Measurements from ENCODE around the gene APOB.

APOB gene

DNA sequence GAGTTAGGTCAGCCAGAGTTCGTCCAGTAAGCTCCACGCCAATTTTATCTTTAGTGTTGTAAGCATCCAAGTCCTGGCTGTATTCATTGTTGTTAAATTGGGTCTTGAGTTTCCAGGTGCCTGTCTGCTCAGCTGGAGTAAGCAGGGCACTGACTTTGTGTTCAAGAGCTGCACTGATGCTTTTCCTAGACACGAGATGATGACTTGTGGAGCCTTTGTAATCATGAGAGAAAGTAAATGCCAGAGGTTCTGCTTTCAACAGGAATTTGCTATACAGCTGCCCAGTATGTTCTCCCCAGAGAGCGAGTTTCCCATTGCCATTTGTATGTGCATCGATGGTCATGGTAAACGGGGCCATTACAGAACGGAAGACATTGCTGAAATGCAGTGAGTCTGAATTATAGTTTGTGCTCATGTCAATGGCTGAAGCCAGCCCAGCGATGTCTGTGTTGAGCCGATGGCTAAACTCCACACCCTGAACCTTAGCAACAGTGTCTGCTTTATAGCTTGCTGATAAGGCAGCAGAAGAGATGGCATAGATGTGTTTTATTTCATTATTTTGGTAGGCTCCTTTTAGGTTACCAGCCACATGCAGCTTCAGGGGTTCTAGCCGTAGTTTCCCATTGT lies 32.9 kb downstream of the APOB start:
- H3K9me3 ChIP-seq (ENCODE audit: control insufficient read depth, low read depth, low read length): no peaks in the 10 kb centered on the region
- no peak overlapping the region for H3K4me3 ChIP-seq (ENCODE audit: low read length)
- H3K27me3 ChIP-seq (ENCODE audit: control insufficient read depth, insufficient read depth, low read length): no peaks in the 10 kb centered on the region
- no peaks in the 10 kb centered on the region for H3K36me3 ChIP-seq (ENCODE audit: control insufficient read depth, low read depth, low read length)
- no peaks in the 10 kb centered on the region for H3K4me1 ChIP-seq (ENCODE audit: control insufficient read depth, low read depth, low read length)
- H3K27ac ChIP-seq (ENCODE audit: low read length): no peak overlapping the region
- no peak overlapping the region for H3K9ac ChIP-seq (ENCODE audit: low read length)

DNA sequence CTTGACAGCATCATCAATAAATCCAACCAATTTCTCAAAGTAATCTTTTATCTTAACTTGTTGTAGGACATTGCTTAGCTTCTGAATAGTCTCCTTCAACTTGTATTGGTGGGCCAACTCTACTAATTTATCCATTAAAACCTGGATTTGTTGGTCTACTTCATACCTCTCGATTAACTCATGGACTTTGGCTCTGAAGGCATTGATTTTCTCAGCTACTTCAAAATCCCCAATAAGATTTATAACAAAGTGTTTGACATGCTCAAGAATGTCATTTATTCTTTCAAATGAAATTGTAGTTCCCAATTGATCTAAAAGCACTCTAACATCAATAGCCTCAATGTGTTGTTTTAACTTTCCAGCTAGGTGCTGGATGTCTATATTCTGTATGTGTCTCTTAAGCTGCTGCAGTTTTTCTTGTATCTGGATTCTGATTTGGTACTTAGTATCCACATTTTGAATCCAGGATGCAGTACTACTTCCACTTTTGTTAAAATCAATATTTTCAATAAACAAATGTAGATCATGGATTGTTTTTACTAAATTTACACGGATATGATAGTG lies 34.1 kb downstream of the APOB start:
- H3K27ac ChIP-seq (ENCODE audit: low read length): no peak overlapping the region
- H3K9ac ChIP-seq (ENCODE audit: low read length): no peak overlapping the region
- H3K27me3 ChIP-seq (ENCODE audit: control insufficient read depth, insufficient read depth, low read length): no peaks in the 10 kb centered on the region
- no peak overlapping the region for H3K4me3 ChIP-seq (ENCODE audit: low read length)
- H3K4me1 ChIP-seq (ENCODE audit: control insufficient read depth, low read depth, low read length): no peaks in the 10 kb centered on the region
- H3K36me3 ChIP-seq (ENCODE audit: control insufficient read depth, low read depth, low read length): no peaks in the 10 kb centered on the region
- H3K9me3 ChIP-seq (ENCODE audit: control insufficient read depth, low read depth, low read length): no peaks in the 10 kb centered on the region

DNA sequence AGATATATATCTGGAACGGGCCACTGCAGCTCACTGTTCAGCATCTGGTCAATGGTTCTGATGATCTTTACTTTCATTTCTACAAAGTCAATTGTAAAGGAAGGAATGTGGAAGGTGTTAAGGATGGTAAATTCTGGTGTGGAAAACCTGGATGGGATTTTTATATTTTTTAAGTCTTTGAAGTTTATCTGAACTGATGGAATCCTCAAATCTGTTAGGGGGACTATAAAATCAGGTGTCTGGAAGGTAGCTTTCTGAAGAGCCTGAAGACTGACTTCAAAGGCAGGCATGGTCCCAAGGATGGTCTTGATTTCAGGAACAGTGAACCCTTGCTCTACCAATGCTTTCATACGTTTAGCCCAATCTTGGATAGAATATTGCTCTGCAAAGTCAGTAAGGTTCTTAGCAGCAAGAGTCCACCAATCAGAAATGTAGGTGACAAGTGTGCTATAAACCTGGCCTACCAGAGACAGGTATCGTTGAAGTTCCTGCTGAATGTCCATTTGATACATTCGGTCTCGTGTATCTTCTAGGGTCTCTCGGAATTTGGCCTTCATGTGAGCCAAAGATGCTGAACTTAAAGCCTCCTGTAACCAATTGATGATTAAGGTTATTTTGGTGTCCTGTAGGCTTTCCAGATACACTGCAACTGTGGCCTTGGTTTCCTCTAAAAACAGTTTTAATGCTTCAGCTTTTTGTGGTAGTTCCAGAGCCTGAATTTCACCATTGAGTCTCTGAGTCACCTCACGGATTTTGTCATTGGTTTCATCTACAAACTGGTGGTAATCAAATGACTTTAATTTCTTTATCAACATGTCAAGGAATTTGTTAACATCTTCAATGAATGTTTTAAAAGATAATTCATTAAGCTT lies 34.8 kb downstream of the APOB start:
- no peak overlapping the region for H3K4me3 ChIP-seq (ENCODE audit: low read length)
- no peaks in the 10 kb centered on the region for H3K27me3 ChIP-seq (ENCODE audit: control insufficient read depth, insufficient read depth, low read length)
- no peaks in the 10 kb centered on the region for H3K9me3 ChIP-seq (ENCODE audit: control insufficient read depth, low read depth, low read length)
- no peak overlapping the region for H3K27ac ChIP-seq (ENCODE audit: low read length)
- H3K9ac ChIP-seq (ENCODE audit: low read length): no peak overlapping the region
- no peaks in the 10 kb centered on the region for H3K4me1 ChIP-seq (ENCODE audit: control insufficient read depth, low read depth, low read length)
- no peaks in the 10 kb centered on the region for H3K36me3 ChIP-seq (ENCODE audit: control insufficient read depth, low read depth, low read length)

DNA sequence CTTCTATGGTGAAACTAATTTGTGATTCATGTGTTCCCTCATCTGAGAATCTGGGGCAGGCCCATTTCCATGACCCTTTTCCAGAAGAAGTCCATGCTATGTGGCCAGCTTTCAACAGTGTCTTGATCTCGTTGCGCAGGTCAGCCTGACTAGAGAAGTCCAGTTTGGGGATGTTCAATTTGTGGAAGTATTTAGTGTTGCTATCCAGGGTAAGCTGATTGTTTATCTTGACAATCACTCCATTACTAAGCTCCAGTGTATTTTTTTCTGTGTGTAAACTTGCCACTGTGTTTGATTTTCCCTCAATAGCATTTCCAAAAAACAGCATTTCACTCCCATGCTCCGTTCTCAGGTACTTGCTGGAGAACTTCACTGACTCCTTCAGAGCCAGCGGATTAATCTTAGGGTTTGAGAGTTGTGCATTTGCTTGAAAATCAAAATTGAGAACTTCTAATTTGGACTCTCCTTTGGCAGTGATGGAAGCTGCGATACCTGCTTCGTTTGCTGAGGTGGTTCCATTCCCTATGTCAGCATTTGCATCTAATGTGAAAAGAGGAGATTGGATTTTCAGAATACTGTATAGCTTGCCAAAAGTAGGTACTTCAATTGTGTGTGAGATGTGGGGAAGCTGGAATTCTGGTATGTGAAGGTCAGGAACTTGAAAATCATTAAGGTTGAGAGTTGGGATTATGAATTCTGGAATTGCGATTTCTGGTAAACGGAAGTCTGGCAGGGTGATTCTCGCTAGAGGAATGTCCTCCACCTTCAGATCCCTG lies 35.7 kb downstream of the APOB start:
- no peaks in the 10 kb centered on the region for H3K4me1 ChIP-seq (ENCODE audit: control insufficient read depth, low read depth, low read length)
- no peak overlapping the region for H3K9ac ChIP-seq (ENCODE audit: low read length)
- H3K4me3 ChIP-seq (ENCODE audit: low read length): no peak overlapping the region
- no peaks in the 10 kb centered on the region for H3K27me3 ChIP-seq (ENCODE audit: control insufficient read depth, insufficient read depth, low read length)
- no peaks in the 10 kb centered on the region for H3K36me3 ChIP-seq (ENCODE audit: control insufficient read depth, low read depth, low read length)
- H3K9me3 ChIP-seq (ENCODE audit: control insufficient read depth, low read depth, low read length): no peaks in the 10 kb centered on the region
- H3K27ac ChIP-seq (ENCODE audit: low read length): no peak overlapping the region

GRCh38 chr2:21007129-21008013 lies 36.5 kb downstream of the APOB start:
- Histone ChIP-seq H3K36me3 (ENCODE audit: control insufficient read depth, low read depth, low read length) (no peaks in the 10 kb centered on the region), H3K9me3 (ENCODE audit: control insufficient read depth, low read depth, low read length) (no peaks in the 10 kb centered on the region), H3K27me3 (ENCODE audit: control insufficient read depth, insufficient read depth, low read length) (no peaks in the 10 kb centered on the region), H3K27ac (ENCODE audit: low read length) (no peak overlapping the region), H3K9ac (ENCODE audit: low read length) (no peak overlapping the region), H3K4me3 (ENCODE audit: low read length) (no peak overlapping the region), H3K4me1 (ENCODE audit: control insufficient read depth, low read depth, low read length) (no peaks in the 10 kb centered on the region)

DNA sequence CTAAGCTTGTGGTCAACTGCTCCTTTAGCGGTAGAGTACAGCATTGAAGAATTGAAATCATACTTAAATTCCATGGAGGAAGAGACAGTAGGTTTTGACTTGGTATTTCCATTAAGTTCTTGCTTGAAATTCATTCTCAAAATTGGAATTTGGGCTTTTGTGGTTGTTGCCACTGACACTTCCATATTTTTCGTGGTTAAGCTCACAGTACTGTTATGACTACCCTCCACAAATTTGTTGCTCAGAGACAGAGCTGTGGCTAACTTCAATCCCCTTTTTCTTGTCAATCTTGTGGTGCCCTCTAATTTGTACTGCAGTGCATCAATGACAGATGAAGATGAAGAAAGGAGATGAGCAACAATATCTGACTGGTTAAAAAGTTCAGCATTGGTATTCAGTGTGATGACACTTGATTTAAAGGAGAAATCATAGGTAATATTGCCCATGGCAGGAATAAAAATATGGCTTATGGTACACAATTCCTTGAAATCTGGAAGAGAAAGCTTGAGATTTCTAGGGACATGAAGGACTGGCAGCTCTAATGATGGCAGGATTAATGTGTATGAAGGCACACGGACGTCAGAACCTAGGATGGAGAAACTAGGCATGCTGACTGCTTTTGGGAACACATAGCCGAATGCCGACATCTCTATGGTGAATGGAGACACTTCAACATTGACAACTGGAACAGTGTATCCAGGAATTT lies 37.3 kb downstream of the APOB start:
- Histone ChIP-seq H3K36me3 (ENCODE audit: control insufficient read depth, low read depth, low read length) (no peaks in the 10 kb centered on the region), H3K27ac (ENCODE audit: low read length) (no peak overlapping the region), H3K9ac (ENCODE audit: low read length) (no peak overlapping the region), H3K4me1 (ENCODE audit: control insufficient read depth, low read depth, low read length) (no peaks in the 10 kb centered on the region), H3K27me3 (ENCODE audit: control insufficient read depth, insufficient read depth, low read length) (no peaks in the 10 kb centered on the region), H3K9me3 (ENCODE audit: control insufficient read depth, low read depth, low read length) (no peaks in the 10 kb centered on the region), H3K4me3 (ENCODE audit: low read length) (no peak overlapping the region)

GRCh38 chr2:21005700-21006422 lies 38.0 kb downstream of the APOB start:
- H3K9ac ChIP-seq (ENCODE audit: low read length): no peak overlapping the region
- H3K27ac ChIP-seq (ENCODE audit: low read length): no peak overlapping the region
- no peaks in the 10 kb centered on the region for H3K27me3 ChIP-seq (ENCODE audit: control insufficient read depth, insufficient read depth, low read length)
- H3K4me1 ChIP-seq (ENCODE audit: control insufficient read depth, low read depth, low read length): no peaks in the 10 kb centered on the region
- H3K9me3 ChIP-seq (ENCODE audit: control insufficient read depth, low read depth, low read length): no peaks in the 10 kb centered on the region
- H3K36me3 ChIP-seq (ENCODE audit: control insufficient read depth, low read depth, low read length): no peaks in the 10 kb centered on the region
- no peak overlapping the region for H3K4me3 ChIP-seq (ENCODE audit: low read length)

- no peaks in the 10 kb centered on the region for H3K9me3 ChIP-seq (ENCODE audit: control insufficient read depth, low read depth, low read length)
- no peaks in the 10 kb centered on the region for H3K27me3 ChIP-seq (ENCODE audit: control insufficient read depth, insufficient read depth, low read length)
- H3K36me3 ChIP-seq (ENCODE audit: control insufficient read depth, low read depth, low read length): no peaks in the 10 kb centered on the region
- no peak overlapping the region for H3K27ac ChIP-seq (ENCODE audit: low read length)
- no peak overlapping the region for H3K4me3 ChIP-seq (ENCODE audit: low read length)
- H3K9ac ChIP-seq (ENCODE audit: low read length): no peak overlapping the region
- no peaks in the 10 kb centered on the region for H3K4me1 ChIP-seq (ENCODE audit: control insufficient read depth, low read depth, low read length)
These were observed 38.7 kb downstream of the APOB start for GRCh38 chr2:21005111-21005699.

DNA sequence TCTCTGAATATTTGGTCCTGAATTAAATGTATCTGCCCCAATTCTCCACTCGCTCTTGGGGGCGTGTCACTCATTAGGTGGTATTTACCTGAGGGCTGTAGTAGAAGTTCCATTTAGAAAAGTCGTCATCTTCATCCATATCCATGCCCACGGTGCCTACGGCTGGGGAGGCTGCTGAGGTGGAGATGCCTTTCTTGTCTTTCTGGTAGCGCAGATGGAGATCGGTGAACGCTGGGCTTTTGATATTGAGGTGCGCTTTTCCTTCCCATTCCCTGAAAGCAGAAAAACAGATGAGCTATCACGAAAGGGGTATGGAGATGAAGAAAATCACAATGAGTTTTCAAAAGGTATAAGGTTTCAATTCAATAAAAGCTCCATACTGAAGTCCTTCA lies 39.7 kb downstream of the APOB start:
- Histone ChIP-seq H3K9me3 (ENCODE audit: control insufficient read depth, low read depth, low read length) (no peaks in the 10 kb centered on the region), H3K36me3 (ENCODE audit: control insufficient read depth, low read depth, low read length) (no peaks in the 10 kb centered on the region)

More for the DNA sequence above, 39.7 kb downstream of the APOB start:
- no peak overlapping the region for H3K9ac ChIP-seq (ENCODE audit: low read length)
- no peak overlapping the region for H3K27ac ChIP-seq (ENCODE audit: low read length)
- no peaks in the 10 kb centered on the region for H3K4me1 ChIP-seq (ENCODE audit: control insufficient read depth, low read depth, low read length)
- H3K27me3 ChIP-seq (ENCODE audit: control insufficient read depth, insufficient read depth, low read length): no peaks in the 10 kb centered on the region
- H3K4me3 ChIP-seq (ENCODE audit: low read length): no peak overlapping the region

All from iPS-18a (cell line).